Peyer's patch (tissue), 4 donors: ENCODE data around the gene CCDC12. TPM values are rescaled to one million over a fixed set of nuclear protein-coding genes. Genes with fewer than 3 reads are reported as not detected.
A peak's percentile ranks its signal among the peaks of the same experiment; 100 is the strongest.

ENCODE experiments used
- DNase-seq, 3 donors: peaks; one replicate each; pipeline ENCODE4 v3.0.0-alpha.2; 2017 to 2019
- H3K27ac ChIP-seq, 4 donors: fragments of 200-600 bp; sonication (generic); one replicate each; pipeline ENCODE4 v1.5.1; 2016 to 2019
- H3K27me3 ChIP-seq, 2 donors: fragments of 200-600 bp; sonication (generic); one replicate each; pipeline ENCODE4 v1.5.1; 2019
- H3K36me3 ChIP-seq, 3 donors: fragments of 200-600 bp; sonication (generic); one replicate each; pipeline ENCODE4 v1.5.1; 2016 to 2019
- H3K4me1 ChIP-seq, 4 donors: fragments of 200-600 bp; sonication (generic); one replicate each; pipeline ENCODE4 v1.5.1; 2016 to 2019
- H3K4me3 ChIP-seq, 4 donors: fragments of 200-600 bp; sonication (generic); 1 replicate in 3 of 4; 2 replicates in 1 of 4; pipeline ENCODE4 v1.5.1; 2016 to 2019; ENCODE audit warnings: mild to moderate bottlenecking in 1 of 4
- H3K9me3 ChIP-seq, 4 donors: fragments of 200-600 bp; sonication (generic); one replicate each; pipeline ENCODE4 v1.5.1; 2016 to 2019; ENCODE audit warnings: mild to moderate bottlenecking in 1 of 4
- POLR2A ChIP-seq, 2 donors: fragments of 450-650 bp; IDR thresholded peaks; one replicate each; pipeline ENCODE4 v1.5.1; 2017; ENCODE audit warnings: antibody characterized with exemption in 2 of 2, mild to moderate bottlenecking in 2 of 2, moderate library complexity in 2 of 2
- total RNA-seq, 4 donors: library from RNA; depleted of rRNA; stranded (reverse); fragments of >200 nt; gene quantifications; one replicate each; pipeline ENCODE4 v1.1.0, GENCODE V29; 2016
- TF ChIP-seq, protein P1 (sequence below), 6 experiments: fragments of 450-650 bp in 4 of 6; fragments of 200-600 bp in 2 of 6; sonication (generic) in 1 of 6; IDR thresholded peaks; one replicate each; pipeline ENCODE4 v1.5.1; 2017 to 2019; ENCODE audit warnings: antibody characterized with exemption in 6 of 6, mild to moderate bottlenecking in 3 of 6, moderate library complexity in 1 of 6

CCDC12 gene
- total RNA-seq, 4 donors from 2014 or later, result 41.7 to 90.0 (median 59.2) TPM

DNA sequence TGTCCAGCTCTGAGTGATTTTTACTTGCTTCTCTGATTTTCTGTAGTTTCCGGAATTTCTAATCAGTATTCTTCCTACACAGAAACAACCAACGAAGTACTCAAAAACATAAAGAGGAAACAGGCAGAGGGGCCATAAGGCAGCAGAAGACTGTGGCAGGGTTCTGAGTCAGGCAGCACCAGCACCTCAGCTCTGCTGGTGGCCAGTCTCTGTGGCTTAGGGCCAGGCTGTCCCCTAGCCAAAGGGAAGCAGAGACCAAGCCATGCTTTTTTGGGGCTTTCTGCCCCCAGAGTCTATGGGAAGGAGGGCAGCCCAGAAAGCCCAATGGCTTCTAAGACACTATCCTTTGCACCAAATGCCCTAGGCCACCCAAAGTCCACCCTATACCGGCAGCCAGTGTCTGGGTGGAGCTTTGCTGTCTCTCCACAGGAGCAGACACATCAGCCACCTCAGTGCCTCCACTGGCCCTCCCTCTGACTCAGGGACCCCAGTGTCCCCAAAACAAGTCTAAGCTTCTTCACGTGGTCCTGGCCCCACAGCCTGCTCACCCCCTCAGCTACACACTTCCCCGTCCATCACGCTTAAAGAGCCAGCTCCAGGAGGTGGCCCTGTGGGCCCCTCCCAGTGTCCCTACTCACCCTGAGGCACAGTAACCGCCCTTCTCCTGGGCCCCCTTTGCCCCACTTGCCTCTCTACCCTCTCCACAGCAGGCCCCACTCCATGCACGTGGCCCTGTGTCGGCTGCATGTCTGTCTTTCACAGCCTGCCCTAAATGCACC is 46.2 kb downstream of the CCDC12 start:
- Histone ChIP-seq H3K4me3 (no peak overlapping the region), H3K27ac (peak overlapping the region; percentile 68 to 88 (median 78)), H3K4me1 (peaks cover 39 to 97% (median 71%) of the 10 kb centered on the region in 4 donors), H3K36me3 (peaks cover 0 to 12% (median 0%) of the 10 kb centered on the region in 3 donors), H3K9me3 (no peaks in the 10 kb centered on the region), H3K27me3 (no peaks in the 10 kb centered on the region)
- peak in 2 of 3 donors; percentile 50 to 53 for DNase-seq
- TF ChIP-seq POLR2A (IDR thresholded peaks at IDR 0.05), result no peak
- TF ChIP-seq, protein P1, sequence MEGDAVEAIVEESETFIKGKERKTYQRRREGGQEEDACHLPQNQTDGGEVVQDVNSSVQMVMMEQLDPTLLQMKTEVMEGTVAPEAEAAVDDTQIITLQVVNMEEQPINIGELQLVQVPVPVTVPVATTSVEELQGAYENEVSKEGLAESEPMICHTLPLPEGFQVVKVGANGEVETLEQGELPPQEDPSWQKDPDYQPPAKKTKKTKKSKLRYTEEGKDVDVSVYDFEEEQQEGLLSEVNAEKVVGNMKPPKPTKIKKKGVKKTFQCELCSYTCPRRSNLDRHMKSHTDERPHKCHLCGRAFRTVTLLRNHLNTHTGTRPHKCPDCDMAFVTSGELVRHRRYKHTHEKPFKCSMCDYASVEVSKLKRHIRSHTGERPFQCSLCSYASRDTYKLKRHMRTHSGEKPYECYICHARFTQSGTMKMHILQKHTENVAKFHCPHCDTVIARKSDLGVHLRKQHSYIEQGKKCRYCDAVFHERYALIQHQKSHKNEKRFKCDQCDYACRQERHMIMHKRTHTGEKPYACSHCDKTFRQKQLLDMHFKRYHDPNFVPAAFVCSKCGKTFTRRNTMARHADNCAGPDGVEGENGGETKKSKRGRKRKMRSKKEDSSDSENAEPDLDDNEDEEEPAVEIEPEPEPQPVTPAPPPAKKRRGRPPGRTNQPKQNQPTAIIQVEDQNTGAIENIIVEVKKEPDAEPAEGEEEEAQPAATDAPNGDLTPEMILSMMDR (IDR thresholded peaks at IDR 0.05), result no peak

DNA sequence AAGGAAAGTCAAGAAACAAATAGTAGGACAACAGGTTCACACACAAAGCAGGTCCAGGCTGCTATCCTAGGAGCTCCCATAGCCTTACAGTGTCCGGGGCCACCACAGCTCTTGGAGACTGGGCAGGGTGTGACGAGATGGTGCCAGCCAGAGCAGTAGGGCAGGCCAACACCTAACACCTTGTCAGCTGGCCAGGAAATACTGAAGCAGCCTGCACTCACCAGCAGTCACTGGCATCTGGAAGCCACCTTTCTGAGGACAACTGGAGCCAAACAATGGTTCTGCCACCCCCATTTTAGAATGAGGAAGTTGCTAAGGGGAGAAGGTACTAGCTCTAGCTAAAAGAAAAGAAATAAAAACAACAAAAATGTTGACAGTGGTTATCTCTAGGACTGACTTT is 47.2 kb downstream of the CCDC12 start:
- no peak overlapping the region for H3K4me3 ChIP-seq
- peaks cover 37 to 86% (median 72%) of the 10 kb centered on the region in 4 donors for H3K4me1 ChIP-seq
- peaks cover 0 to 22% (median 0%) of the 10 kb centered on the region in 3 donors for H3K36me3 ChIP-seq
- H3K9me3 ChIP-seq, result no peaks in the 10 kb centered on the region
- DNase-seq, result peak in 2 of 3 donors; percentile 72 to 80
- H3K27ac ChIP-seq, result peak overlapping the region; percentile 50 to 75 (median 64)
- peak in 1 of 2 donors; percentile 31 for TF ChIP-seq POLR2A (IDR thresholded peaks at IDR 0.05)
- TF ChIP-seq, protein P1 (IDR thresholded peaks at IDR 0.05), result no peak
- H3K27me3 ChIP-seq, result no peaks in the 10 kb centered on the region

DNA sequence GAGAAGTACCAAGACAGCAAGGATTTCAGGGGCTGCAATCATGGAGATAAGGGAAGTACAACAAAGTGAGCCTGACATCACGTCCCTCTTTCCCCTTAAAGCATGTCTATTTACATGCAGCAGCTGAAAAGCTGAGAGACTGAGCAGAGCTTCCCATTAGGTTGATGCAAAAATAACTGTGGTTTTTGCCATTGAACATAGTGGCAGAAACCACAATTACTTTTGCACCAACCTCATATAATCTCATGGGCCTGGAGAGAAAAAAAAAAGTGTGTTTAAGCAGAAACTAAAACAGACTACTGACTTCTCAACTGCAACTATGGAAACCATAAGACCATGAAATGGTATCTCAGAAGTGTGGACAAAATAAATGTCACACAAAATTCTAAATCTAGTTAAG is 48.3 kb downstream of the CCDC12 start:
- TF ChIP-seq POLR2A (IDR thresholded peaks at IDR 0.05), result no peak
- TF ChIP-seq, protein P1 (IDR thresholded peaks at IDR 0.05), result no peak
- Histone ChIP-seq H3K4me3 (no peak overlapping the region), H3K27ac (peak overlapping the region in 2 of 4 donors; percentile 57 to 83), H3K9me3 (no peaks in the 10 kb centered on the region), H3K27me3 (no peaks in the 10 kb centered on the region), H3K4me1 (peaks cover 37 to 76% (median 68%) of the 10 kb centered on the region in 4 donors), H3K36me3 (peaks cover 0 to 32% (median 0%) of the 10 kb centered on the region in 3 donors)
- DNase-seq, result no peak

- TF ChIP-seq, protein P1 (IDR thresholded peaks at IDR 0.05), result no peak
- TF ChIP-seq POLR2A (IDR thresholded peaks at IDR 0.05), result no peak
- H3K27ac ChIP-seq, result peak overlapping the region; percentile 57 to 83 (median 70)
- no peaks in the 10 kb centered on the region for H3K27me3 ChIP-seq
- H3K36me3 ChIP-seq, result peaks cover 0 to 38% (median 0%) of the 10 kb centered on the region in 3 donors
- peak in 1 of 3 donors; percentile 25 for DNase-seq
- peaks cover 34 to 70% (median 62%) of the 10 kb centered on the region in 4 donors for H3K4me1 ChIP-seq
- peak overlapping the region in 1 of 4 donors; percentile 18 for H3K4me3 ChIP-seq
- no peaks in the 10 kb centered on the region for H3K9me3 ChIP-seq
These were observed 48.8 kb downstream of the CCDC12 start for GRCh38 chr3:46927718-46928073.

DNA sequence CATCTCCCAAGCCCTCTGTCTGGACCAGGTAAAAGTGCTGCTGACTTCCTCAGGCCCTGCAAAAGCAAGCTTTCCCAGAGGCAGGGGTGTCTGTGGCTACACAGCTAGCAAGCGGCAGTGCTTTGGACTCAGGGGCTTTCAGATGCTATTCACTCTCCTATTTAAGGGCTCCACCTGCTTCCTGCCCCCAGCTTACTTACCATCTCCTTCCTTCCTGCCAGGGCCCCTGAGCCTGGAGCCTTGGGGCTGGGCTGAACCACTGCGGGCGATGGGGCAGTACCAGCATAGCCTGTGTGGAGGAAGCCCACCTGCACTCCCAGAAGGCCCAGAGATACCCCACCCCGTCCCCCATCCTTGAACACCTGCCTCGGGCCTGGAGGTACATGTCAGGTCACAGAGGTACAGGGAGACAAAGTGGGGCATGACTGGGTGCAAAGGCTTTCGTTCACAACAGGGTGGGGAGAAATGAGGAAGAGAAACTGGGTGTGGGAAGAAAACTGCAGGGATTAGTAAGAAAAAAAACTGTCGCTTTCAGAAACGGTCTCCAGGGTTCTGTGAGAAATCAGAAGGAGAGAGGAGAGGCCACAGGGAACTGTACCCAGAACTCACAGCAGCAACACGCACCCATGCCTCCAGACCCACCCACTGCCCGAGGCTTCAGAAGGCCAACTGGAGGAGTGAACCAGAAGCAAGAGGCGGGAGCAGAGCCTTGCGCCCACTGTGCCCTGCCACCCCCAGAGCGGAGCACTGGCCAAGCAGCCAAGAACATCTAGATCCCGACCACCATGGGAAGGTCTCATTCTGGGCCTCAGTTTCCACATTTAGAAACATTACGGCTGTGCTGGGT is 49.5 kb downstream of the CCDC12 start:
- Histone ChIP-seq H3K36me3 (peaks cover 0 to 44% (median 0%) of the 10 kb centered on the region in 3 donors), H3K27ac (peak overlapping the region; percentile 57 to 83 (median 70)), H3K9me3 (no peaks in the 10 kb centered on the region), H3K4me1 (peaks cover 29 to 64% (median 57%) of the 10 kb centered on the region in 4 donors), H3K4me3 (peak overlapping the region in 1 of 4 donors; percentile 18), H3K27me3 (no peaks in the 10 kb centered on the region)
- TF ChIP-seq, protein P1 (IDR thresholded peaks at IDR 0.05), result no peak
- peak in 1 of 2 donors; percentile 20 for TF ChIP-seq POLR2A (IDR thresholded peaks at IDR 0.05)
- peak; percentile 60 to 84 (median 83) for DNase-seq
